ENCODE data around the gene TUG1.

Gene TUG1

DNA sequence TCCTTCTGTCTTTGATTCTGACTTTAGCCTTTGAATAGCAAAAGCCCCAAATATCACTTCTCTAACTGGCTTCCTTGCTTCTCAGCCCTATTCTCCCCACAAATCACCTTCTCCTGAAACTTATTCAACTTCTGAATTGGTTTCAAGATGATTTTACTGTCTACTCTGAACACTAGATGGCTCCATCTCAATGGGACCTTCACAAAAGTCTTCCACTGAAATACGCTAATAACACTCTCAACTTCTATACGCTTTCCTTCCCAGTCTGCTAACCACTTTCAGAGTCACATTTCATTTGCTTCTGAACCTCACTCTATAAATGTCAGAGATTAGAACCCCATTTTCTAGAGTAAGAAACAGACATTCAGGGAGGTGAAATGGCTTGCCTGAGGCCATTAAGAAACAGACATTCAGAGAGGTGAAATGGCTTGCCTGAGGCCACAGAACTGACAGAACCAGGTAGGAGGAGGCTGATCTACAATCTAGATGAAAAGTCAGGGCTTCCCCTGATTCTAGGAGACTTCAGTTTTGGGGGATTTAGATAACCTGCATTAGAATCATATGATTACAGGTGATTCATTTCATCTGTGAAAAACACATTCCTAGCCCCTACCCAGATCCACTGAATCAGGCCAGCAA, 21.1 kb upstream of the TUG1 start:
- DNase-seq: peak; percentile 12

DNA sequence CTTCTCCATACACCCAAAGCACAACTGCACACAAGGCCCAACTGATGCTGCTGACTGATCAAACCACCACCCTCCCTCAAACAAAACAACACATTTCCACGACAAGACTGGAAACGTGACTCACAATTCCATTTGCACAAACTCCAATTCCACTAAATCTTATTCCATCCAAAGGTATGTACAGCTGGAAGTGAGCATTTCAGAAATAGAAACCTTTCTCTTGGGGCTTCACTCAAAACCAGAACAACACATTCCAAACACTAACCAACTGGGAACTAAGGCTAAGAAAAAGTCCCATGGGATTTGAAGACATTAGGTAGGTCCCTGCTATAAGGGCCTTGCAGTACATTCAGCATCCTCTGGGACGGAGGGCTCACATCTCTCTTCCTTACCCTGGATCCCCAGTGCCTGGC, 20.1 kb upstream of the TUG1 start:
- DNase-seq: peak; percentile 26

DNA sequence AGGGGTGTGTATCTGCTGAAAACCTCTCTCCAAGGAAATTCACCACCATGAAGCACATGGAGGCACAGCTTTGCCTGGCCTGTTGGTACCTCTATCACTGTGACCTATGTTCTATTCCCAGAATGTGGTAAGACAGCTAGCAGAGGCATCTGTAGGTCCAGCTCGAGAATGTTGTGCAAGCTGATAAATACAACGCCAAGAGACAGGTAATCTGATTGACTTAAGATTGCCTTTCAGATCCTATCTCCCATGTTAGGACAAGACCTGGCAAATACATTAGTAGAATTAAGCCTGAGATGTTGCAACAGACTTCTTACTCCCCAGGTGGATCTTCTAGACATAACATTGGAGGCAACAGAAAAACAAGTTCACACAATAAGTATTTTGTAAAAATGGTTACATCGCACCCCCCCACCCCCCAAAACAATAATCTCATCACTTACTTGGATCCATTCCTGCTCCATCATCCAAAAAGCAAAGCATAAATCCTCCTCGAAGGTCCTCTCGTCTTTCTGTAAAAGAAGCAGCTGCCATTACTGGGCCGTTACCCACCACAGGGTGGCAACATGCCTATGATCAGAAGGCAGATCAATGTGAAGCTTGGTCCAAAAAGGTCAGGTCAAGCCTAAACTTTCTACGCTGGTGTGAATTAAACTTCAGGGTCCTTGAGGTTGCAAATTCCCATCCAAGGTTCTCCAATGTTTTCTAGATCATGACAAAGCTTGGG, 19.0 kb upstream of the TUG1 start:
- no peak for DNase-seq

DNA sequence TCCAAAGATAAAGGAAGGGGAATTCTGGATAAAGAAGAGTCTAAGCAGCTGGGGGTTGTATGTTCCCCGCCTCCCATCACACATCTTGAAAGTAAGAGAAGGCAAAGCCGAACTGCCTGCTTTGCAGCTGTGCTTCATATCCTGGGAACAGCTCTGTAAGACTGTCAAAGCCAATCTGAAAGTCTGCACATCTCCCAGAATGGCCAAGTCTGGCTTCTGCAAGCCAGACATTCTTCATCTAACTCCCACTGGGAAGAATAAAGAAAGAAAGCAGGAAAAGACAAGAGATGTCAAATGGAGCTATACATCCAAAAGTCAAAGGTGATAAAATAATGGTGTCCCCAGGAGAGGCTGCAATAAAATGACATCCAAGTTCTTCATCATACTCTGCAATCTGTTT, 15.9 kb upstream of the TUG1 start:
- no peak for DNase-seq

DNA sequence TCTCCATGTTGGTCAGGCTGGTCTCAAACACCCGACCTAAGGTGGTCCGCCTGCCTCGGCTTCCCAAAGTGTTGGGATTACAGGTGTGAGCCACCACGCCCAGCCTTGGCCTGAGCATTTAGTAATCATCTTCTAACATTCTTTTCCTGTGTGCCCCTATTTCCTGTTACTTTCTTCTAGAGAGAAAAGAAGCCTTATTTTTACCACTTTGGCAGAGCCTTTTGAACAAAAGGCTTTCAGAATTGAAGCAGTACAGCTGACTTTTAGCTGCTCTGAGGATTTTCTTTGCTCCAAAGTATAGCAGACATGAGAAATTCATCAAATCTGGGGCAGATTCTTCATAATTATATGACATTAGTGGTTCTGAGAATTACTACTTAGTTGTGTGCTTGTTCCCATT, 13.9 kb upstream of the TUG1 start:
- DNase-seq: no peak

DNA sequence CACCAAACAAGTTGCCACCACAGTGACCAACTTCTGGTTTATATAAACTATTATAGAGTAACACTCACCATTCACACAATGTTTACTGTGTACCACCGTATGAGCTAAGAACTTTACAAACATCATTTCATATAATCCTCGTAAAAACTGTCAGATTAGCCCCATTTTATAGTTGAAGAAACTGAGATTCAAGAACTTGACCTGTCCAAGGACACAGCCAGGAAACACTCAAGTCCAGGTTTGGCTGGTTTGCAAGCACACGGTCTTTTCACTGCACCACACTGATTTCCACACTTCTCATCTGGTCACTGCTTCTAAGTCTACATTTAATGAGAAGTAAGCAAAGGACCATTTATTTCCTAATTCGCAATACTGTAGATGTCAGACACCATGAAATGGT, 4.2 kb upstream of the TUG1 start:
- DNase-seq: no peak

DNA sequence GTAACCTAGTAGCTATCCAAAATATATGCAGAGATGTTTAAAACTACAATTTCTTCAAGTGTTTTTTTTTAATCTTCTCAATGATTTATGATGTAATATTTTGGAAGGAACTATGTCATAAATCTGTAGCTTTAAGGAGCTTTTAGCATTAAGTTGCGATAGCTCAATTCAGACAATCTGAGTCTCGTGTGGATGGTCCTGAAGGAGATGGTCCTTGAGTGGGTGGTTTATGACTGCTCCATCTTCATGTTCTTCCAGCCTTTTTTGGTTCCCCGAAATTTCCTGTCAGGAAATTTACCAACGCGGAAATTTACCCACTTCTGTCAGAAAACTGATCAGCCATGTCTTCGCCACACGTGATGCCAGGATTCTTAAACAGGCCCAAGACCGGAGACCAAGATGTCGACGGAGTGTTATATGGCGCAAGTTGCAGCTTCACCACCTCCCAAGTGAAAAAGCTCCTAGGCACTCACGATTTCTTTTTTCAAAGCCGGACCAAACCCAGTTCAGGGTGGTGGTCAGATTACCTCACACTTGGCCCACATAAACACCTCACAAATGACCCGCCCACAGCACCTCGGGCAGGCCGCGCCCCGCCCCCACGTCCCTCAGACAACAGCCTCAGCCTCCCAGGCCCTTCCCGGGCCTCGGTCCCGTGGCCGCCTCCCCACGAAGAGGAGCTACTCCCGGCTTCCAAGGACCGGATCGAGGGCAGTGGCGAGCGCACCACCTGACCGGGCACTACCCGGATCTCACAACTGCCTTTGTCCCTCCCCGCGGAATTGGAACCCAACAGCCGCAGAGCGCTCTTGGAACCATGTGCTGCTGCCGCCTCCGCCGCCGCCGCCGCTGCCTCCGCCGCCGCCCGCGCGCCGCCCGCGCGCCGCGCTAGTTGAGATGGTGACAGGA, 796 bp upstream of the TUG1 start, which contains the start of gene MORC2:
MORC2 (minus strand) TSS at position 760 of the 909 bp plus-strand sequence. CDS start 885 bp downstream, outside the sequence.
- peak; percentile 65 for DNase-seq

DNA sequence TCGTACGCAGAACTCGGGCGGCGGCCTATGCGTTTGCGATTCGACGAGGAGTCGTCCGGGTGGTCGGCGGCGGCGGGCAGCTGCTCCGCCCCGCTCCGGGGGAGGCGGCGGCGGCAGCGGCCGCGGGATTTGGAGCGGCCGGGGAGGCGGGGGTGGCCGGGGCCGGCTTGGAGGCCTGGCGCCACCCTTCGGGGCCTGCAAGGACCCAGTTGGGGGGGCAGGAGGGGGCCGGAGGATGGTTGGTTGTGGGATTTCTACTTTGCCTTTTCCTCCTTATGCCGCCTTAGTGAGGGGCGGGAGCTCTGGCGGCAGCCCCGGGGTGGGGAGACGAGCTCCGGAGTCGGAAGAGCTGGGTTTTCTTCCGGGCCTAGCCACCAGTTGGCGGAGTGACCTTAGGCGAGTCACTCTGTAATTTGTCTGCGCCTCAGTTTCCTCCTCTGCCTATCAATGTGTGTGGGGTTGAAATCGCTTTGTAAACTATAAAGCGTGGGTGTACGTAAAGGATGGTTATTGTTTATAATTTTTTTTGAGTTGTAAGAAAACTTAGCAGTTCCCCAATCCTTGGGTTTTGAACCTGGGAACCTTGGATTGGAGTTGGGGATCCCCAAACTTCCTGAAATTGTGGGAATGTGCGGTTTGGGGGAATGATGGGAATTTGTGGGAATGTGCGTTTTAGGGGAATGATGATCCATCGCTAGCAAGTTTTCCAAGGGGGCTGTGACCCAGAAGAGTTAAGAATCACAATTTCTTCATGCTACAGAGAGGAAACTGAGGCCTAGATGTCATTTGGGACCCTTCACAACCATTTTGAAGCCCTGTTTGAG, 679 bp downstream of the TUG1 start:
- peak; percentile 37 for DNase-seq

DNA sequence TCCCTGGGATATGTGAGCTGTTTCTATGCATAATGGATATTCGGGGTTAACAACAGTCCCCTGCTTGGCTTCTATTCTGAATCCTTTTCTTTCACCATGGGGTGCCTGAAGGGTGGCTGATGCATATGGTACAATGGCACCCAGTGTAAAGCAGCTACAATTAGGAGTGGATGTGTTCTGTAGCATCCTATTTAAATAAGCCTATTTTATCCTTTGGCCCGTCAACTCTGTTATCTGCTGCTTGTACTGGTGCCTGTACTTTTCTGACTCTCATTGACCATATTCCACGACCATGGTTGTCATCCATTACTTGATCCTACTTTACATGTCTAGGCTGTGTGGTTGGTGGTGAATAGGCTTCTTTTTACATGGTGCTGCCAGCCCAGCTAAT, 1.3 kb downstream of the TUG1 start:
- DNase-seq: no peak

DNA sequence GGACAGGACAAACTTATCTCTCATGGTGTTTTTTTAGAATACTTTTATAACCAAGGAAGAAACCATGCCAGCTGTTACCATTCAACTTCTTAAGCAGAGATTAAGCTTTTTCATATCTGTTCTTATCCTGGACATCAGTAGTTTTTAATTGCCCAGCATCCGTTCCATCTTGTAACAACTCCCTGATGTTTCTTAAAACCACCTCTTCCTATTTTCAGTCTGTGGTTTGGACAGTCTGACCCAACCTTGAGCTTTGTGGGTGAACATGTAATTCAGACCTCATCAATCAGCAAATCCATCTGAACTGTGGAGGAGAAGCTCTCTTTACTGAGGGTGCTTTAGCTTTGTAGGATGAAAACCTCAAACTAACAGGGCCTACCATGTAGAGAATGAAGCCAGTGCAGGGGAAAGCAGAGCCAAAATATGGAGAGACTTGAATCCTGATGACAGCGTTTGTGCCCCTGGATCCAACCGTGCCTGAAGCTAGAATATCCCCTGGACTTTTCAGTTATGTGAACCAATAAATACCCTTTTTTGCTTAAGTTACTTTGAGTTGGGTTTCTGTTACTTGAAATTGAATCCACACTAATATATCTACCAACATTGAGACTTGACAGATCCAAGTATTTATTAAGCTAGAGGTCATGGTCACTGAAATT, 9.4 kb downstream of the TUG1 start:
- no peak for DNase-seq

DNA sequence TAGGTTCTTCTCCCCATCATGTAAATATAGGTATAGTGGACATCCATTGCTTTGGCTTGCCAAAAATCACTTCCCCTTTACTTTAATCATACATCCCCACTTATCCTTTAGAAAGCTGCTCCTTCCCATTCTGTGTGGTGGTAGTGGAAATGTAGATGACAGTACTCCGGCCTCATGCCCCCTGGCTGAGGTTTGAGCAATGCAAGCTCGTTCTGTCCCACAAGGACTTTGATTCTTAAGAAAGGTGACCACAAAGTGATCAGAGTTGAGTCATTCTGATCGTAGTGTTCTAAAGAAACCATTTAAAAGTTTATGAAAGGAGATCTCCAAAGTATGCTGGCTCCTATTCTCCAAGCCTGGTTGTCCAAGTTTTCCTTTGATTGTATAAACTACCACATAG, 10.9 kb downstream of the TUG1 start:
- DNase-seq: no peak

DNA sequence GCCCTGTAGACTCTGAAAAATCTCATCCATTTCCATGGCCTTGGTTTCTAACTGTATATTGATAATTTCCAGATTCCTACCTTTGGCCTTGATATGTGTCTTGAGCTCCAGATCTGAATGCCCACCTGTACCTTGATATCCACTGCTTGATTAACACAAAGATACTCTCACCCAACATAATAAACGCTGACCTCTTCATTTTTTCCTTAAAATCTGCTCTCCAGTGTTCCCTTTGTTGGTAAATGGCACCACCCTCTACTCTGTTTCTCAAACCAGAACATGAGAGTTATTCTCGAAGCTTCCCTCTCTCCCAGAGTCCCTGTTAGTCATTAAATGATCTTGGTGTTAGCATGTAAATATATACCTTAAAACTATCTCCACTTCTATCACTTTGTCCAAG, 13.4 kb downstream of the TUG1 start:
- no peak for DNase-seq

DNA sequence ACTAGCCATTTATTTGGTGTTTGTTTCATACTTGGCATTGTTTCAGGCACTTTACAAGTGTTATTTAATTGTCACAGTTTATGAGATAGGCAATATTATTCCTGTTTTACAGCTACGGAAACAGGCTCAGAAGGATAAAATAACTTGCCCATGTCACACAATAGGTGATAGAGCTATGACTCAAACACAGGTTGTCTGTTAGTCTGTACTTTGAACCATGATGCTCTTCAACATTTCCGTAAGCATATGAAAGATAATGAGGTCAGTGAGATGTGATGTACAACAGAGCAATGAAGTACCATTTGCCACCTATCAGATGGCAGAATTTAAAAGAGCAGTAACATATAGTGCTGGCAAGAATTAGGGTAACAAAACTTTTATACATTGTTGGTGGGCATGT, 15.3 kb downstream of the TUG1 start:
- no peak for DNase-seq

DNA sequence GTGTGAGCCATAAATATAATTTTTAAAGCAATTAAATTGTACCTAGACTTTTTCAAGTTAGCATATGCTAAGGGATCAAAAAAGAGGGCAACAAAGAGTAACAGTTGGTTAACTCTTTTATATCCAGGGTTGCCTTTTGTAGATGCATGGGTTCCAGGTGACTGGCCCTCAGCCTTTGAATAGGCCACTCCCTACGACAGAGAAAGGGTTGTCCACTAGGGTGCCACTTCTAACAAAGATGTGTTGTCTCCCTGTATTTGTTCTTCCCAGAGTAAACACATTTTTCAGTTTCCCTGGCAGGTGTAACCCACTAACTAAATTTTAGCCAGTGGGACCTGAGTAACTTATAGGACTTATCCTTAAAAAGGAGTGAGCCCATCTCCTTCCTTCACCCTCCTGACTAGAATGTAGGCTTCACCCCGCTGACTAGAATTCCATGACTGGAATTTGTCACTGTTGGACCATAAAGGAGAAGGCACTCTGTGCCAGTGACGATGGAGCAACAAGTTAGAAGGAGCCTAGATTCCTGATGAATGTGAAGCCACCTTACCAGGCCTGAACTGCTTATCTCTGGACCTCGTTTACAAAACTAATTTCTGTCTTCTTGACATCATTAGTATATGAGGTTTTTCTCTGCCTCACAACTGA, 16.6 kb downstream of the TUG1 start:
- DNase-seq: no peak

DNA sequence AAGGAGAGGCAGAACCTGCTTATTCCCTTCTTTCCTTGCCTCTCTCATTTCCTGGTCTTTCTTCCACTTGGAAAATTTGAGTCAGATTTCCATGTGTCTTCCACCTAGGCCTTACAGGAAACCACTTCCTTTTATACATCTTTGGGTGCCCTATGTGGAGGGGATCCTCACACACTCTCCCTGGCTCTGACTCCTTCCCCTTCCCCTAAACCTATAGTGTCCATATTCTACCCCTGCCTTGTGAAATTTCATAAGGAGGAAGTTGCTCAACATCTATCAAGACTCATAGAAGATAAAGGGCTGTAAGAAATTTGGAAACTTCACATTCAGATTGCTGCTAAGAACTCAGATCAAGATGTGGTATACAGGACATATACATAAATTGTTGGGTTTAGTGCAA, 20.4 kb downstream of the TUG1 start:
- no peak for DNase-seq

DNA sequence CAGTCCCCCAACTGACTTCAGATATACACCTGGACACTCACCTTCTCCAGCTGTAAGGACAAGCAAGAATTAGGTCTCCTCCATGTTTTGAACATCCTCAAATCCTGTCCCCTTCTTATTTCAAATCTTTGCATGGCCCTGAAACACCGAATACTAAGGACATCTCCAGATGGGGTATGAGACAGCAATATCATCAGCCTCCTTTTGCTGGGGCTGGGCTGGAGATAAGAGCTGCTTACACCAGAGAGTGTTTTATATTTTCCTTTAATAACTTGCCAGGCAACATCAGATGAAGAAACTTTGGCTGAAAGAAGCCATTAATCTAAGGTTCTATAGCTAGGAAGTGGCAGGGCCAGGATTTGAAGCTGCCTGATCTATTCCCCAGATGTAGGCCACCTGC, 21.6 kb downstream of the TUG1 start:
- no peak for DNase-seq

DNA sequence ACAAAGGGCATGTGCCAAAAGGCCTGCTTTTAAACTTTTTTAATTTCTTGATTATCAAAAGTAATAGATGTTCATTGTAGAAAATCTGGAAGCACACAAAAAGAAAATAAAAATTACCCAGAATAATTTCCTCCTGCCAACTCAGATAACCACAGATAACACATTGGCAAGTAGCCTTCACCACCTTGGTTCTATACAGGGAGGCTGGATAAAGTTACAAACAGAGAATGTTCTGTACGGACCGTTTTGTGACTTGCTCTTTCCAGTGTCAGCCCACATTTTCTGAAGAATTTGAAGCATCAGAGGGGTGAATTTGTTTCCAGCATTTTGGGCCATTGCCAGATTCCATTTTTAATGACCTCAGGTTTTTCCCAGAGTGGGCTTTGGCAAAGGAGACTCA, 23.5 kb downstream of the TUG1 start:
- DNase-seq: no peak

DNA sequence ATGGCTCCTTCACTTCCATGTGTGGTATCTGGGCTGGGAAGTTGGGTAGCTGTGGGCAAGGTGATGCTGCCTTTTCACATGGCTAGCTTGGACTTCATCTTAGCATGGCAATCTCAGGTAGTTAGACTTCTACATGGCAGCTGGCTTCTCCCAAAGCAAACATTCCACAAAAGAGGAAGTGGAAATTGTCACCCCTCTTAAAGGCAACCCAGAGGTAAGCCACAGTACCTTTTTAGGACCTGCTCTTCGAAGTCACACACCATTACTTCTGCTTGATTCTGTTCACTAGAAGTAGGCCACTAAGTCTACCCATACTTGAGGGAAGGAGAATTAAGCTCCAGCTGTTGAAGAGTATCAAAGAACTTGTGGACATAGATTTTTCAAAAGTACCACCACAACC, 25.9 kb downstream of the TUG1 start:
- no peak for DNase-seq

DNA sequence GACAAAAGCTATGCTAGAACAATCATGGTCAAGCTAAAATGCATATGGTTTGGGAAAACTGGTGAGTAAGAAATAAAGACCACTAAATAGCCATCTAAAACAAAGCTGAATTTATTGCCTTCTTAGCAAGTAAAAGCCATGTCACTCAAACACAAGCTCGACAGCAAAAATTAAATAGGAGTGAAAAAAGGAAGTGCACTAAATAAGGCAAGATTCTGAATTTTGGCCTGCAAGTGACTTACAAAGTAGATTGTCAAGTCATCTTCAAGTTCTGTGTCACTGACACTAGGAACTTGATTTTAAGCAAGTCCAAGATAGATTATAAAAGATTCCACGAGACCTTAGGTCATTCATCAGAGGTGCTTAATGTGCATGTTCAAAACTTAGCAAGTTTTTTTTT, 27.4 kb downstream of the TUG1 start:
- DNase-seq: no peak

DNA sequence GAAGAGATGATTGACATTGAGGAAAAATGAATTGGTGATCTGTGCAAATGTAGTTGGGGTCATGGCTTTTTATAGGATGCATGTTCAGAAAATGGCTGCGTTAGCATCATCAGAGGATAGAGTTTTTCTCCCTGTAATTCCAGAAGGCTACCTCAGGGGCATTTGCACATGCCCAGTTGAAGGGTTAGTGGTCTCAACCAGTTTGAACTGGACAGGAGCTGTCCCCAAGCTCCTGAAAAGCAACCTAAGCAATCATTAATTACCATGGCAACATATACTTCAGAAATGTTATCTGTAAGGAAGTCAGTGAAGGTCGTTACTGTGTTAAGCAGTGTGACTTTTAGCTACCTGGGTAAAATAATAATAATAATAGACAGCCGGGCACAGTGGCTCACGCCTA, 29.3 kb downstream of the TUG1 start:
- DNase-seq: no peak

DNA sequence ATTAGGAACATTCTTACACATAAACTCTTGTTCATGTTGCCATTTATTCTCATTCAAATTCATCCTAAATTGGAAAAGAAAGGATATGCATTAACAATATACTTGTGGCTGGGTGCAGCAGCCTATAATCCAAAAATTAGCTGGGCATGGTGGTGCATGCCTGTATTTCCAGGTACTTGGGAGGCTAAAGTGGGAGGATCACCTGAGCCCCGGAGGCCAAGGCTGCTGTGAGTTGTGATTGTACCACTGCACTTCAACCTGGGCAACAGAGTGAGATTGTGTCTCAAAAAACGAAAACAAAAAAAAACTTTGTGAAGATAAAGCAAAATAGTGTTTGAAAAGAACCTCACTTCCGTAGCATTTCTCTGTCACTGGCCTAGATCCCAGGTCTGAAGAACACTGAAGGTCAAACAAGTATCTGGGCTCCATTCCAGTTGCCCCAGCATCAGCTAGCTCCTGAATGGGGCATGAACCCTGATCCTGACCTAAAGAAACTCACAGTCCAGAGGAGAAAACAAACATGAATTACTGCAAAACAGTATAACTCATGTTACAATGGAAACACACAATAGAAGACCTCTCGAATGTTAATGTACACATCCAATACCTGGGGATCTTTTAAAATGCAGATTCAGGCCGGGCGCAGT, 32.2 kb downstream of the TUG1 start:
- DNase-seq: no peak

Data from NCI-H82 (cell line).